Measurements from ENCODE around the gene PRLHR. TPM values are rescaled to one million over a fixed set of nuclear protein-coding genes. Genes with fewer than 3 reads are reported as not detected.
"Not testable (repeated sequence)": the region's sequence is repeated elsewhere in the genome, so short reads cannot be mapped to it uniquely, and the experiment has no call there.

PRLHR gene
- total and polyA plus RNA-seq, 7 experiments from 2014 or later, result not detected

GRCh38 chr10:118628397-118628796 is 32.9 kb upstream of the PRLHR start:
- ChIA-PET CTCF (no interaction called here), POLR2A (no interaction called here)
- no peaks in the 10 kb centered on the region for H3K36me3 Mint-ChIP-seq
- DNase-seq (no peak), ATAC-seq (no peak)
- intact Hi-C loops (cut with micrococcal nuclease), result no loop called here
- Histone ChIP-seq H3K27me3 (ENCODE audit: control insufficient read depth in 2 of 2, insufficient read depth in 2 of 2, low read length in 2 of 2) (no peaks in the 10 kb centered on the region), H3K4me3 (ENCODE audit: low read length) (no peak overlapping the region), H3K9me3 (ENCODE audit: control insufficient read depth in 2 of 3, low read length in 3 of 3) (no peaks in the 10 kb centered on the region), H3K4me1 (ENCODE audit: control insufficient read depth in 2 of 2, insufficient read depth in 2 of 2, low read length in 2 of 2) (no peaks in the 10 kb centered on the region), H3K36me3 (ENCODE audit: control insufficient read depth in 2 of 3, insufficient read depth in 3 of 3, low read length in 3 of 3) (no peaks in the 10 kb centered on the region), H3K27ac (ENCODE audit: low read depth, low read length) (no peak overlapping the region)
- no peaks in the 10 kb centered on the region for H3K9me3 Mint-ChIP-seq
- no peak overlapping the region for H3K27ac Mint-ChIP-seq
- H3K27me3 Mint-ChIP-seq, result peaks cover 0 to 11% (median 0%) of the 10 kb centered on the region in 5 donors
- H3K4me3 Mint-ChIP-seq, result no peak overlapping the region
- H3K4me1 Mint-ChIP-seq, result peaks cover 0 to 35% (median 13%) of the 10 kb centered on the region in 7 donors

GRCh38 chr10:118626953-118627352 is 31.5 kb upstream of the PRLHR start:
- Mint-ChIP-seq H3K36me3 (no peaks in the 10 kb centered on the region), H3K27me3 (peaks cover 0 to 11% (median 0%) of the 10 kb centered on the region in 5 donors), H3K4me3 (no peak overlapping the region), H3K27ac (no peak overlapping the region), H3K9me3 (no peaks in the 10 kb centered on the region), H3K4me1 (peaks cover under 1 to 32% (median 14%) of the 10 kb centered on the region in 7 donors)
- Histone ChIP-seq H3K9me3 (ENCODE audit: control insufficient read depth in 2 of 3, low read length in 3 of 3) (no peaks in the 10 kb centered on the region), H3K27ac (ENCODE audit: low read depth, low read length) (no peak overlapping the region), H3K36me3 (ENCODE audit: control insufficient read depth in 2 of 3, insufficient read depth in 3 of 3, low read length in 3 of 3) (no peaks in the 10 kb centered on the region), H3K4me1 (ENCODE audit: control insufficient read depth in 2 of 2, insufficient read depth in 2 of 2, low read length in 2 of 2) (peaks cover 0 to 2% of the 10 kb centered on the region in 2 donors), H3K4me3 (ENCODE audit: low read length) (no peak overlapping the region), H3K27me3 (ENCODE audit: control insufficient read depth in 2 of 2, insufficient read depth in 2 of 2, low read length in 2 of 2) (no peaks in the 10 kb centered on the region)
- POLR2A ChIA-PET, result interaction anchor here (0.7 kb wide), 1 partner anchor 74 kb away, joined by 3 read pairs; no protein-coding TSS in a partner anchor
- intact Hi-C loops (cut with micrococcal nuclease), result no loop called here
- no peak for DNase-seq
- CTCF ChIA-PET, result no interaction called here
- ATAC-seq, result no peak

- Mint-ChIP-seq H3K27ac (no peak overlapping the region), H3K4me3 (no peak overlapping the region), H3K9me3 (no peaks in the 10 kb centered on the region), H3K4me1 (peaks cover 8 to 39% (median 29%) of the 10 kb centered on the region in 7 donors), H3K27me3 (peaks cover 0 to 10% (median 0%) of the 10 kb centered on the region in 5 donors), H3K36me3 (no peaks in the 10 kb centered on the region)
- H3K27me3 ChIP-seq (ENCODE audit: control insufficient read depth in 2 of 2, insufficient read depth in 2 of 2, low read length in 2 of 2), result no peaks in the 10 kb centered on the region
- DNase-seq (no peak), ATAC-seq (no peak)
- no peaks in the 10 kb centered on the region for H3K9me3 ChIP-seq (ENCODE audit: control insufficient read depth in 2 of 3, low read length in 3 of 3)
- H3K27ac ChIP-seq (ENCODE audit: low read depth, low read length), result no peak overlapping the region
- CTCF ChIA-PET, result no interaction called here
- POLR2A ChIA-PET, result interaction anchor here (0.6 to 0.7 kb wide), 2 partner anchors 15 to 36 kb away, joined by 3 read pairs; no protein-coding TSS in a partner anchor
- peaks cover 0 to 13% of the 10 kb centered on the region in 2 donors for H3K4me1 ChIP-seq (ENCODE audit: control insufficient read depth in 2 of 2, insufficient read depth in 2 of 2, low read length in 2 of 2)
- H3K36me3 ChIP-seq (ENCODE audit: control insufficient read depth in 2 of 3, insufficient read depth in 3 of 3, low read length in 3 of 3), result no peaks in the 10 kb centered on the region
- intact Hi-C loops (cut with micrococcal nuclease), result no loop called here
- H3K4me3 ChIP-seq (ENCODE audit: low read length), result no peak overlapping the region
These were observed 30.1 kb upstream of the PRLHR start for GRCh38 chr10:118625504-118625903.

- peaks cover 0 to 13% of the 10 kb centered on the region in 2 donors for H3K4me1 ChIP-seq (ENCODE audit: control insufficient read depth in 2 of 2, insufficient read depth in 2 of 2, low read length in 2 of 2)
- no peaks in the 10 kb centered on the region for H3K27me3 ChIP-seq (ENCODE audit: control insufficient read depth in 2 of 2, insufficient read depth in 2 of 2, low read length in 2 of 2)
- CTCF ChIA-PET, result no interaction called here
- H3K36me3 ChIP-seq (ENCODE audit: control insufficient read depth in 2 of 3, insufficient read depth in 3 of 3, low read length in 3 of 3), result no peaks in the 10 kb centered on the region
- no peak overlapping the region for H3K4me3 Mint-ChIP-seq
- H3K9me3 ChIP-seq (ENCODE audit: control insufficient read depth in 2 of 3, low read length in 3 of 3), result no peaks in the 10 kb centered on the region
- no peaks in the 10 kb centered on the region for H3K36me3 Mint-ChIP-seq
- no peak overlapping the region for H3K4me3 ChIP-seq (ENCODE audit: low read length)
- H3K27me3 Mint-ChIP-seq, result peaks cover 0 to 8% (median 0%) of the 10 kb centered on the region in 5 donors
- peaks cover 8 to 44% (median 36%) of the 10 kb centered on the region in 7 donors for H3K4me1 Mint-ChIP-seq
- no peak for DNase-seq
- H3K27ac ChIP-seq (ENCODE audit: low read depth, low read length), result no peak overlapping the region
- no peak for ATAC-seq
- H3K9me3 Mint-ChIP-seq, result no peaks in the 10 kb centered on the region
- no peak overlapping the region for H3K27ac Mint-ChIP-seq
- POLR2A ChIA-PET, result interaction anchor here (0.5 kb wide), 1 partner anchor 8 kb away, joined by 3 read pairs; no protein-coding TSS in a partner anchor
- intact Hi-C loops (cut with micrococcal nuclease), result loop anchor here in 1 of 2 donors (5.0 kb wide), 1 partner anchor 33 kb away; no protein-coding TSS in a partner anchor
These were observed 29.3 kb upstream of the PRLHR start for GRCh38 chr10:118624747-118625146.

- peaks cover 0 to 5% (median 0%) of the 10 kb centered on the region in 5 donors for H3K27me3 Mint-ChIP-seq
- ATAC-seq (peak; percentile 69), DNase-seq (peak in 7 of 9 donors; percentile 12 to 75 (median 52))
- intact Hi-C loops (cut with micrococcal nuclease), result loop anchor here in 1 of 2 donors (5.0 kb wide), 1 partner anchor 36 kb away; no protein-coding TSS in a partner anchor
- CTCF ChIA-PET, result interaction anchor here (0.9 to 1.2 kb wide), 2 partner anchors 43 to 54 kb away, joined by 3 to 4 read pairs; no protein-coding TSS in a partner anchor
- Histone ChIP-seq H3K9me3 (ENCODE audit: control insufficient read depth in 2 of 3, low read length in 3 of 3) (no peaks in the 10 kb centered on the region), H3K27me3 (ENCODE audit: control insufficient read depth in 2 of 2, insufficient read depth in 2 of 2, low read length in 2 of 2) (no peaks in the 10 kb centered on the region), H3K4me1 (ENCODE audit: control insufficient read depth in 2 of 2, insufficient read depth in 2 of 2, low read length in 2 of 2) (peaks cover 0 to 13% of the 10 kb centered on the region in 2 donors), H3K27ac (ENCODE audit: low read depth, low read length) (peak overlapping the region; percentile 19), H3K4me3 (ENCODE audit: low read length) (peak overlapping the region; percentile 13), H3K36me3 (ENCODE audit: control insufficient read depth in 2 of 3, insufficient read depth in 3 of 3, low read length in 3 of 3) (no peaks in the 10 kb centered on the region)
- H3K4me3 Mint-ChIP-seq, result peak overlapping the region; percentile 8 to 80 (median 70)
- POLR2A ChIA-PET, result no interaction called here
- H3K36me3 Mint-ChIP-seq, result no peaks in the 10 kb centered on the region
- peaks cover 10 to 42% (median 36%) of the 10 kb centered on the region in 7 donors for H3K4me1 Mint-ChIP-seq
- H3K9me3 Mint-ChIP-seq, result peaks cover 0 to 3% (median 0%) of the 10 kb centered on the region in 11 donors
- peak overlapping the region in 8 of 9 donors; percentile 41 to 90 (median 75) for H3K27ac Mint-ChIP-seq
These were observed 26.0 kb upstream of the PRLHR start for GRCh38 chr10:118621304-118621942.

- POLR2A ChIA-PET, H3K4me1 Mint-ChIP-seq, CTCF ChIA-PET: not testable (repeated sequence)
These were observed 18.4 kb upstream of the PRLHR start for GRCh38 chr10:118613863-118614262.

More at GRCh38 chr10:118613863-118614262, 18.4 kb upstream of the PRLHR start:
- DNase-seq; H3K4me3 ChIP-seq (ENCODE audit: low read length); H3K9me3 ChIP-seq (ENCODE audit: control insufficient read depth in 2 of 3, low read length in 3 of 3); H3K27ac Mint-ChIP-seq; ATAC-seq; H3K27me3 Mint-ChIP-seq; H3K36me3 ChIP-seq (ENCODE audit: control insufficient read depth in 2 of 3, insufficient read depth in 3 of 3, low read length in 3 of 3); intact Hi-C loops (cut with micrococcal nuclease); H3K9me3 Mint-ChIP-seq; H3K36me3 Mint-ChIP-seq; H3K27me3 ChIP-seq (ENCODE audit: control insufficient read depth in 2 of 2, insufficient read depth in 2 of 2, low read length in 2 of 2); H3K4me3 Mint-ChIP-seq; H3K27ac ChIP-seq (ENCODE audit: low read depth, low read length); H3K4me1 ChIP-seq (ENCODE audit: control insufficient read depth in 2 of 2, insufficient read depth in 2 of 2, low read length in 2 of 2): not testable (repeated sequence)
